Measurements from ENCODE around the gene ATG4C.
"Not testable (repeated sequence)": the region's sequence is repeated elsewhere in the genome, so short reads cannot be mapped to it uniquely, and the experiment has no call there.

Gene ATG4C

GRCh38 chr1:62826901-62827300 is 43.0 kb downstream of the ATG4C start:
- no peak overlapping the region for H3K4me2 ChIP-seq (ENCODE audit: low read length)
- no peaks in the 10 kb centered on the region for H3K36me3 ChIP-seq (ENCODE audit: control insufficient read depth, low read length)
- TF ChIP-seq CTCF (IDR thresholded peaks at IDR 0.05; ENCODE audit: low read depth, low read length, poor library complexity, severe bottlenecking) (no peak), EZH2phosphoT487 (IDR thresholded peaks at IDR 0.05; ENCODE audit: borderline replicate concordance, low read length) (no peak)
- H3F3A ChIP-seq (ENCODE audit: control insufficient read depth, insufficient read depth): no peaks in the 10 kb centered on the region
- H3K27me3 ChIP-seq (ENCODE audit: control insufficient read depth, low read length): no peaks in the 10 kb centered on the region
- H3K9me2 ChIP-seq (replicated peaks; ENCODE audit: control insufficient read depth, low read length): no peaks in the 10 kb centered on the region
- H3K27ac ChIP-seq (ENCODE audit: low read depth, low read length): no peak overlapping the region
- H3K9me3 ChIP-seq (ENCODE audit: control insufficient read depth, insufficient read depth, low read length): no peaks in the 10 kb centered on the region
- H3K4me1 ChIP-seq (ENCODE audit: control insufficient read depth, low read length): no peaks in the 10 kb centered on the region
- H3K4me3 ChIP-seq (ENCODE audit: low read length): no peak overlapping the region
- no peaks in the 10 kb centered on the region for H4K20me1 ChIP-seq (ENCODE audit: control insufficient read depth, insufficient read depth, low read depth, low read length)
- H3K79me2 ChIP-seq (ENCODE audit: control insufficient read depth, low read length): no peaks in the 10 kb centered on the region

- not testable (repeated sequence) for H3K27me3 ChIP-seq (ENCODE audit: control insufficient read depth, low read length); H3K9me2 ChIP-seq (replicated peaks; ENCODE audit: control insufficient read depth, low read length); H4K20me1 ChIP-seq (ENCODE audit: control insufficient read depth, insufficient read depth, low read depth, low read length); H3K36me3 ChIP-seq (ENCODE audit: control insufficient read depth, low read length); H3K27ac ChIP-seq (ENCODE audit: low read depth, low read length); H3K4me2 ChIP-seq (ENCODE audit: low read length); H3K4me1 ChIP-seq (ENCODE audit: control insufficient read depth, low read length); H3F3A ChIP-seq (ENCODE audit: control insufficient read depth, insufficient read depth); H3K9me3 ChIP-seq (ENCODE audit: control insufficient read depth, insufficient read depth, low read length); H3K4me3 ChIP-seq (ENCODE audit: low read length); H3K79me2 ChIP-seq (ENCODE audit: control insufficient read depth, low read length)
Measured at GRCh38 chr1:62827786-62828185, 43.9 kb downstream of the ATG4C start.

GRCh38 chr1:62832276-62832675 is 48.3 kb downstream of the ATG4C start:
- Histone ChIP-seq H3K9me3 (ENCODE audit: control insufficient read depth, insufficient read depth, low read length) (no peaks in the 10 kb centered on the region), H3K4me1 (ENCODE audit: control insufficient read depth, low read length) (no peaks in the 10 kb centered on the region), H3K27me3 (ENCODE audit: control insufficient read depth, low read length) (no peaks in the 10 kb centered on the region), H3K9me2 (replicated peaks; ENCODE audit: control insufficient read depth, low read length) (no peaks in the 10 kb centered on the region), H3K27ac (ENCODE audit: low read depth, low read length) (no peak overlapping the region), H3K4me2 (ENCODE audit: low read length) (no peak overlapping the region), H3K79me2 (ENCODE audit: control insufficient read depth, low read length) (no peaks in the 10 kb centered on the region), H3F3A (ENCODE audit: control insufficient read depth, insufficient read depth) (no peaks in the 10 kb centered on the region), H4K20me1 (ENCODE audit: control insufficient read depth, insufficient read depth, low read depth, low read length) (no peaks in the 10 kb centered on the region), H3K36me3 (ENCODE audit: control insufficient read depth, low read length) (no peaks in the 10 kb centered on the region), H3K4me3 (ENCODE audit: low read length) (no peak overlapping the region)
- TF ChIP-seq EZH2phosphoT487 (IDR thresholded peaks at IDR 0.05; ENCODE audit: borderline replicate concordance, low read length) (no peak), CTCF (IDR thresholded peaks at IDR 0.05; ENCODE audit: low read depth, low read length, poor library complexity, severe bottlenecking) (no peak)

GRCh38 chr1:62833529-62833928 is 49.6 kb downstream of the ATG4C start:
- H4K20me1 ChIP-seq (ENCODE audit: control insufficient read depth, insufficient read depth, low read depth, low read length): no peaks in the 10 kb centered on the region

More at GRCh38 chr1:62833529-62833928, 49.6 kb downstream of the ATG4C start:
- Histone ChIP-seq H3K4me1 (ENCODE audit: control insufficient read depth, low read length) (no peaks in the 10 kb centered on the region), H3K27me3 (ENCODE audit: control insufficient read depth, low read length) (no peaks in the 10 kb centered on the region), H3K4me2 (ENCODE audit: low read length) (no peak overlapping the region), H3K9me3 (ENCODE audit: control insufficient read depth, insufficient read depth, low read length) (no peaks in the 10 kb centered on the region), H3K79me2 (ENCODE audit: control insufficient read depth, low read length) (no peaks in the 10 kb centered on the region), H3K36me3 (ENCODE audit: control insufficient read depth, low read length) (no peaks in the 10 kb centered on the region), H3K4me3 (ENCODE audit: low read length) (no peak overlapping the region), H3F3A (ENCODE audit: control insufficient read depth, insufficient read depth) (no peaks in the 10 kb centered on the region), H3K9me2 (replicated peaks; ENCODE audit: control insufficient read depth, low read length) (no peaks in the 10 kb centered on the region), H3K27ac (ENCODE audit: low read depth, low read length) (no peak overlapping the region)
- TF ChIP-seq EZH2phosphoT487 (IDR thresholded peaks at IDR 0.05; ENCODE audit: borderline replicate concordance, low read length): no peak
- TF ChIP-seq CTCF (IDR thresholded peaks at IDR 0.05; ENCODE audit: low read depth, low read length, poor library complexity, severe bottlenecking): no peak
